Measurements from ENCODE around the gene FOSL2. TPM values are rescaled to one million over a fixed set of nuclear protein-coding genes. Genes with fewer than 3 reads are reported as not detected.

FOSL2 gene
- total RNA-seq (2022) (53.7 and 57.3 TPM in 2 replicates), Bru-seq, nascent RNA (percentile 95 among the genes with signal in this experiment), BruChase-seq, experiment 1, labeled RNA remaining after a 6-hour chase (percentile 82 among the genes with signal in this experiment), BruChase-seq, experiment 2, labeled RNA remaining after a 2-hour chase (percentile 96 among the genes with signal in this experiment)
- long read RNA-seq, full-length matches to known transcripts = 8 of 37 reads
- long read RNA-seq, partial matches to known transcripts = 0 of 37 reads
- long read RNA-seq, other reads (novel, unspliced or antisense) = 29 of 37 reads

DNA sequence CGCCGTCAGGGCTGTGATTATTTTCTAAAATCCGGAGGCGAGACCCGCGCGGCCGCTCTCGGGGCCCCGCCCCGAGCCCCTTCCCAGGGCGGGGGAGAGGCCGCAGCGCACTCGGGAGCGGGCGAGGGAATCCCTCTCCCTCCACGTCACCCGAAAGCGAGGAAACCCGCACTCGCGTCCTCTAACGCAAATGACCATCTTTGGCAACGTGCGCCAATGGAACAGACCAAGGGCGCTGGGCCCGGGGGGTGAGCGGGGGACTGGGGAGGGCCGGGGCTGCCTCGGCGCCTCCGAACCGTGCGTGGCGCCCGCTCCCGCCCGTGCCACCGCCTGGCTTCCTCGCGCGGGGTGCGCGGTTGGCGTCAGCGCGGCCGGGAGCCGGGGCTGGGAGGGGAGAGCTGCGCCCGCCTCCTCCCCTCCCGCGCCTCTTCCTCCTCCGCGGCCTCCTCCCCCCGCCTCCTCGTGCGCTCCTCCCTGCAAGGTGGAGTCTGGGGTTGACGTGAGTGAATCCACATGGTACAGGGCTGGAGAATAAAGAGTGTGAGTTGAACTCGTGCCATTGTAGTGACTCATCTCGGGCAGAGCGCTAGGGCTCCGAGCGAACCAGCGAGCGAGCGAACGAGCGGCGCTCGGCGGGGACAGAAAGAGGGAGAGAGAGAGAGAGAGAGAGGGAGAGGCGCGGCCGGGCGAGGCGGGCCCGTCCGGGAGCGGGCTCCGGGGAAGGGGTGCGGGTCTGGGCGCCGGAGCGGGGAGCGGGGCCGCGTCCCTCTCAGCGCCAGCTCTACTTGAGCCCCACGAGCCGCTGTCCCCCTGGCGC lies at the start of gene FOSL2:
FOSL2 (plus strand) TSS at position 562 of the 817 bp plus-strand sequence. CDS start 863 bp downstream, outside the sequence.
- Mint-ChIP-seq H3K27me3 (ENCODE audit: unreplicated experiment) (no peaks in the 10 kb centered on the region), H3K4me3 (ENCODE audit: low read depth, unreplicated experiment) (no peak within 1 kb of the TSS), H3K27ac (ENCODE audit: unreplicated experiment) (peak within 1 kb of the TSS; percentile 65), H3K9me3 (ENCODE audit: low read depth, unreplicated experiment) (no peaks in the 10 kb centered on the region), H3K36me3 (ENCODE audit: insufficient read depth, unreplicated experiment) (peaks cover 30% of the 10 kb centered on the region), H3K4me1 (ENCODE audit: low read depth, unreplicated experiment) (peaks cover 25% of the 10 kb centered on the region)
- intact Hi-C loops (cut with micrococcal nuclease; ENCODE audit: unreplicated experiment) = loop anchor here (5.0 to 10.0 kb wide), 4 partner anchors 160 to 588 kb away; no protein-coding TSS in a partner anchor
- CTCF ChIA-PET = interaction anchor here (0.7 to 1.3 kb wide), 2 partner anchors 11 to 415 kb away, joined by 3 to 7 read pairs; no protein-coding TSS in a partner anchor
- TF ChIP-seq, protein P1, sequence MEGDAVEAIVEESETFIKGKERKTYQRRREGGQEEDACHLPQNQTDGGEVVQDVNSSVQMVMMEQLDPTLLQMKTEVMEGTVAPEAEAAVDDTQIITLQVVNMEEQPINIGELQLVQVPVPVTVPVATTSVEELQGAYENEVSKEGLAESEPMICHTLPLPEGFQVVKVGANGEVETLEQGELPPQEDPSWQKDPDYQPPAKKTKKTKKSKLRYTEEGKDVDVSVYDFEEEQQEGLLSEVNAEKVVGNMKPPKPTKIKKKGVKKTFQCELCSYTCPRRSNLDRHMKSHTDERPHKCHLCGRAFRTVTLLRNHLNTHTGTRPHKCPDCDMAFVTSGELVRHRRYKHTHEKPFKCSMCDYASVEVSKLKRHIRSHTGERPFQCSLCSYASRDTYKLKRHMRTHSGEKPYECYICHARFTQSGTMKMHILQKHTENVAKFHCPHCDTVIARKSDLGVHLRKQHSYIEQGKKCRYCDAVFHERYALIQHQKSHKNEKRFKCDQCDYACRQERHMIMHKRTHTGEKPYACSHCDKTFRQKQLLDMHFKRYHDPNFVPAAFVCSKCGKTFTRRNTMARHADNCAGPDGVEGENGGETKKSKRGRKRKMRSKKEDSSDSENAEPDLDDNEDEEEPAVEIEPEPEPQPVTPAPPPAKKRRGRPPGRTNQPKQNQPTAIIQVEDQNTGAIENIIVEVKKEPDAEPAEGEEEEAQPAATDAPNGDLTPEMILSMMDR (IDR thresholded peaks at IDR 0.05; ENCODE audit: unreplicated experiment) = no peak
- DNase-seq = peak; percentile 96
- no TSS peak for BruUV-seq (replicated peaks)

DNA sequence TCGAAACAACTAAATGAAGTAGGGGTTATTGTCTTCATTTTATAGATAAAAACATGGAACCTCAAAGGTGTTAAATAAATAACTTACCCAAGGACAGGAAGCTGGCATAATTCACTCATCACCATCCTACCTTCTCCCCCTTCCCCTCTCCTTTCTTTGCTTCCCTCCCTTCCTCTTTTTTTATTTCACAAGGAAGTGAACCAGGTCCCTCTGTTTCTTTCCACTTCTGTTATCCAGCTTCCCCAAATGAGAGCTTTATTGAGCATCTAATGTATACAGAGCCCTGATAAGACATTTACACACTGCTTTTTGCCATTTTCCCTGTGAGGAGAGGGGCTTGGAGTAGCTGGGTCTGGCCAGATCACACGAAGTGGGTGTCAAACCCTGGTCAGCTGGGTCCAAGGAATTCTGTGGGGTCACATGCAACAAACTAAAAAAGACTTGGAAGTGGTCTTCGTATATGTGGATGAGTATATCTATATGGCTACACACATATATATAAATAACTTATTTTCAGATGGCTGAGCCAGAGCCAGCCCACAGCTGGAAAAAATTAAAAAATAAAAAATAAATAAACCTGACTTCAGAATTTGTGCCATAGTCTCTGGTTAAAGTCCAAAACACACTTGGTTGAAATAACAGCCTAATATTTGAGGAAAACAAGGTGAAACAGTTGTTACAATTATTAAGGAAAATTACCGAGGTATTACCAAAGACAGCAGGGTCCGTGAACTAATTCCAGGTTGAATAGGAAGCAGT lies 49.3 kb upstream of the FOSL2 start:
- no peaks in the 10 kb centered on the region for H3K36me3 Mint-ChIP-seq (ENCODE audit: insufficient read depth, unreplicated experiment)
- BruUV-seq (replicated peaks) = no TSS peak
- TF ChIP-seq, protein P1 (IDR thresholded peaks at IDR 0.05; ENCODE audit: unreplicated experiment) = no peak
- H3K9me3 Mint-ChIP-seq (ENCODE audit: low read depth, unreplicated experiment) = no peaks in the 10 kb centered on the region
- DNase-seq = no peak
- intact Hi-C loops (cut with micrococcal nuclease; ENCODE audit: unreplicated experiment) = no loop called here
- peaks cover 15% of the 10 kb centered on the region for H3K4me1 Mint-ChIP-seq (ENCODE audit: low read depth, unreplicated experiment)
- H3K27ac Mint-ChIP-seq (ENCODE audit: unreplicated experiment) = no peak overlapping the region
- H3K4me3 Mint-ChIP-seq (ENCODE audit: low read depth, unreplicated experiment) = no peak overlapping the region
- CTCF ChIA-PET = interaction anchor here (0.6 kb wide), 1 partner anchor 90 kb away, joined by 5 read pairs; no protein-coding TSS in a partner anchor
- no peaks in the 10 kb centered on the region for H3K27me3 Mint-ChIP-seq (ENCODE audit: unreplicated experiment)

DNA sequence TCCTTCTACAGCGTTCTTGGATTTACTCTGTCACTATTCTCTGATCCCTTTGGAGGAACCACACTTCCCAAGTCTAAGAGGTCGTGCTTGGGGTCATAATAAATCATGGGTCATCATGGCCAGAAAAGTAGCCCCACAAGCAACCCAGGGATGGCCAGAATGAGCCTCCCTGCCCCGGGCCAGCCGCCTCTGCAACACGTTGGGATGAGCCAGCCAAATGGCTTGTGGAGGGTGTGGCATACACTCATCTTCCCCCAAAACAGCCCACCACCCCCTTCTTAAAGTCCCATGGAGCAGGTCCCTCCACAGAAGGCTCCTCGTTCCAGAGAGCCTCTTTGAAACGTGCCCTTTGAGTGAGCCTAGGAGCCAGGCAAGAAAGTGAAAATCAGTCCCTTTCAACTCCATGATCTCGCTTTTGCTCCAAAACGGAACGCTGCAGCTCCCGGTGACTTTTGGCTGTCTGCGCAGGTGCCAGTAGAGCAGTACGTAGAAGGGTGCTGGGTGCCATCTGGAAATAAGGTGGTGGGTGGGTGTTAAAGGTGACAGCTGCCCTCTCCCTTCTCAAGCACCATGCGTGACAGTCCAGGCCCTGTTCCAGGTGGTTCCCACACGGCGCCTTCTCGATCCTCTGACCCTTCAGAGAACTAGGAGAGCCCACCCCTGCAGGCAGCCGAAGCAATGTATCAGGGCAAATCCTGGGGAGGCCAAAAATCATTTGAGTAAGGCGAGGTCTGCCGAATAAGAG lies 48.5 kb upstream of the FOSL2 start:
- TF ChIP-seq, protein P1 (IDR thresholded peaks at IDR 0.05; ENCODE audit: unreplicated experiment) = no peak
- no TSS peak for BruUV-seq (replicated peaks)
- H3K4me1 Mint-ChIP-seq (ENCODE audit: low read depth, unreplicated experiment) = peaks cover 10% of the 10 kb centered on the region
- intact Hi-C loops (cut with micrococcal nuclease; ENCODE audit: unreplicated experiment) = no loop called here
- no peak overlapping the region for H3K27ac Mint-ChIP-seq (ENCODE audit: unreplicated experiment)
- H3K4me3 Mint-ChIP-seq (ENCODE audit: low read depth, unreplicated experiment) = no peak overlapping the region
- DNase-seq = no peak
- no peaks in the 10 kb centered on the region for H3K27me3 Mint-ChIP-seq (ENCODE audit: unreplicated experiment)
- CTCF ChIA-PET = interaction anchor here (0.6 to 1.0 kb wide), 2 partner anchors 11 to 91 kb away, joined by 4 to 5 read pairs; no protein-coding TSS in a partner anchor
- no peaks in the 10 kb centered on the region for H3K36me3 Mint-ChIP-seq (ENCODE audit: insufficient read depth, unreplicated experiment)
- H3K9me3 Mint-ChIP-seq (ENCODE audit: low read depth, unreplicated experiment) = no peaks in the 10 kb centered on the region
